PC-3 (cell line): ENCODE data around the gene RAB44.

Source experiments
- EZH2 ChIP-seq: fragments of 300-600 bp; sonication (generic); IDR thresholded peaks from one replicate; pipeline ENCODE4 v1.6.1; 2017; ENCODE audit warnings: antibody characterized with exemption, mild to moderate bottlenecking, low read length; ENCODE audit not compliant: unreplicated experiment
- TF ChIP-seq, protein P1 (sequence below): fragments of 300-600 bp; sonication (generic); conservative IDR thresholded peaks from 2 replicates; pipeline ENCODE4 v1.5.1; 2017; ENCODE audit warnings: antibody characterized with exemption, low read depth, mild to moderate bottlenecking, low read length

DNA sequence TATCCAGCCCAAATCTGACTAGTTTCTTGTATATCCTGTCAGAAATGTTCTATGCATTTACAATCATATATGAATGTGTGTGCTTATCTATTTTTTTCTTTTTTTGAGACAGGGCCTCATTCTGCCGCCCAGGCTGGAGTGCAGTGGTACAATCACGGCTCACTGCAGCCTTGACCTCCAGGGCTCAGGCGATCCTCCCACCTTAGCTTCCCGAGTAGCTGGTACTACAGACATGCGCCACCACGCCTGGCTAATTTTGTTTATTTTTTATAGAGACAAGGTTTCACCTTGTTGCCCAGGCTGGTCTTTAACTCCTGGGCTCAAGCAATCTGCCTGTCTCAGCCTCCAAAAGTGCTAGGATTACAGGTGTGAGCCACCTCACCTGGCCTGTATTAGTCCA is 3.0 kb upstream of the RAB44 start:
- TF ChIP-seq, protein P1, sequence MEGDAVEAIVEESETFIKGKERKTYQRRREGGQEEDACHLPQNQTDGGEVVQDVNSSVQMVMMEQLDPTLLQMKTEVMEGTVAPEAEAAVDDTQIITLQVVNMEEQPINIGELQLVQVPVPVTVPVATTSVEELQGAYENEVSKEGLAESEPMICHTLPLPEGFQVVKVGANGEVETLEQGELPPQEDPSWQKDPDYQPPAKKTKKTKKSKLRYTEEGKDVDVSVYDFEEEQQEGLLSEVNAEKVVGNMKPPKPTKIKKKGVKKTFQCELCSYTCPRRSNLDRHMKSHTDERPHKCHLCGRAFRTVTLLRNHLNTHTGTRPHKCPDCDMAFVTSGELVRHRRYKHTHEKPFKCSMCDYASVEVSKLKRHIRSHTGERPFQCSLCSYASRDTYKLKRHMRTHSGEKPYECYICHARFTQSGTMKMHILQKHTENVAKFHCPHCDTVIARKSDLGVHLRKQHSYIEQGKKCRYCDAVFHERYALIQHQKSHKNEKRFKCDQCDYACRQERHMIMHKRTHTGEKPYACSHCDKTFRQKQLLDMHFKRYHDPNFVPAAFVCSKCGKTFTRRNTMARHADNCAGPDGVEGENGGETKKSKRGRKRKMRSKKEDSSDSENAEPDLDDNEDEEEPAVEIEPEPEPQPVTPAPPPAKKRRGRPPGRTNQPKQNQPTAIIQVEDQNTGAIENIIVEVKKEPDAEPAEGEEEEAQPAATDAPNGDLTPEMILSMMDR = no peak
- TF ChIP-seq EZH2 = no peak
